ENCODE measurements around the gene RPL37.

DNA sequence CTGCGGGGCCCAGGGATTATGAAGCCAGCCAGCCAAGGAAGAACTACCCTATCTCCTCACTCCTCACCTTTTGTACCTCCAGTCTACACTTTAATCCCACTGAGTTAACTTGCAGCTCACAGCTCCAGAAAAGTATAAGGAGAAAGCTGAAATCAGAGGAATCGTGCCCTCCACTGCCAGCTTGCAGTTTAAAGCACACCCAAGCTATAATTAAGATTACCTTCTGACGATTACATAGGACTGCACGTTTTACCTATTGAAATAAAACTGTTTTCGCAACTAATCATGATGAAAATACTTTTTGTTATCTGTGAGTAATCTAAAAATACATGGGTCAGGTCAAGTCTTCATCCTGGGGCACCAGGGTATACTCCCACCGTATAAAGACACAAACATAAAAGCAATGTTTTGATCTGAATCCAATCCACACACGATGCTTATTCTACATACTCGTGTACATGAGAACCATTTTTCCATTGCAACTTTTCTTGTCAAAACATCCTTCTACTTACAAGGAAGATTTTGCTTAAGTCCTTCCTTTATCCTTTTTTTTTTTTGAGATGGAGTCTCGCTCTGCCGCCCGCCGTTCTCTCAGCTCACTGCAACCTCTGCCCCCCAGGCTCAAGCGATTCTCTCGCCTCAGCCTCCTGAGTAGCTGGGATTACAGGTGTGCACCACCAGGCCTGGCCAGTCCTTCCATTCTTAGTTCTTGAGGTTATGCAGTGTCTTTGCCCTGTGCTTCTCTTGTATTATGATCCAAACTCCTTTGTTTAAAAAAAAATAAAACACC lies 7.6 kb downstream of the RPL37 start:
- TF ChIP-seq, protein P1, sequence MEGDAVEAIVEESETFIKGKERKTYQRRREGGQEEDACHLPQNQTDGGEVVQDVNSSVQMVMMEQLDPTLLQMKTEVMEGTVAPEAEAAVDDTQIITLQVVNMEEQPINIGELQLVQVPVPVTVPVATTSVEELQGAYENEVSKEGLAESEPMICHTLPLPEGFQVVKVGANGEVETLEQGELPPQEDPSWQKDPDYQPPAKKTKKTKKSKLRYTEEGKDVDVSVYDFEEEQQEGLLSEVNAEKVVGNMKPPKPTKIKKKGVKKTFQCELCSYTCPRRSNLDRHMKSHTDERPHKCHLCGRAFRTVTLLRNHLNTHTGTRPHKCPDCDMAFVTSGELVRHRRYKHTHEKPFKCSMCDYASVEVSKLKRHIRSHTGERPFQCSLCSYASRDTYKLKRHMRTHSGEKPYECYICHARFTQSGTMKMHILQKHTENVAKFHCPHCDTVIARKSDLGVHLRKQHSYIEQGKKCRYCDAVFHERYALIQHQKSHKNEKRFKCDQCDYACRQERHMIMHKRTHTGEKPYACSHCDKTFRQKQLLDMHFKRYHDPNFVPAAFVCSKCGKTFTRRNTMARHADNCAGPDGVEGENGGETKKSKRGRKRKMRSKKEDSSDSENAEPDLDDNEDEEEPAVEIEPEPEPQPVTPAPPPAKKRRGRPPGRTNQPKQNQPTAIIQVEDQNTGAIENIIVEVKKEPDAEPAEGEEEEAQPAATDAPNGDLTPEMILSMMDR (IDR thresholded peaks at IDR 0.05): no peak
- TF ChIP-seq POLR2A (IDR thresholded peaks at IDR 0.05): no peak
